Thyroid gland (tissue), 4 donors: ENCODE measurements around the gene DUS3L. TPM values are rescaled to one million over a fixed set of nuclear protein-coding genes. Genes with fewer than 3 reads are reported as not detected.

ENCODE experiments used
- DNase-seq, 2 donors: peaks; one replicate each; pipeline ENCODE4 v3.0.0-alpha.2; 2019
- H3K27ac ChIP-seq, 3 donors: fragments of 200-600 bp; sonication (generic); 1 replicate in 2 of 3; 2 replicates in 1 of 3; pipeline ENCODE4 v1.5.1; 2016 to 2019; ENCODE audit warnings: mild to moderate bottlenecking in 1 of 3, moderate library complexity in 1 of 3
- H3K27me3 ChIP-seq: fragments of 200-600 bp; sonication (generic); one replicate; pipeline ENCODE4 v1.5.1; 2019
- H3K36me3 ChIP-seq, 2 donors: fragments of 200-600 bp; sonication (generic); one replicate each; pipeline ENCODE4 v1.5.1; 2016 to 2019
- H3K4me1 ChIP-seq, 2 donors: fragments of 200-600 bp; sonication (generic); one replicate each; pipeline ENCODE4 v1.5.1; 2017 to 2019
- H3K4me3 ChIP-seq, 3 donors: fragments of 200-600 bp; sonication (generic); replicated peaks in 1 of 3; 1 replicate in 2 of 3; 2 replicates in 1 of 3; pipeline ENCODE4 v1.5.1; 2016; ENCODE audit warnings: mild to moderate bottlenecking in 1 of 3
- H3K9me3 ChIP-seq: fragments of 200-600 bp; sonication (generic); one replicate; pipeline ENCODE4 v1.5.1; 2017
- CTCF ChIP-seq, 6 experiments: fragments of 200-600 bp in 3 of 6; fragments of 450-650 bp in 3 of 6; sonication (generic) in 3 of 6; IDR thresholded peaks; one replicate each; pipeline ENCODE4 v1.5.1; 2016 to 2019; ENCODE audit warnings: antibody characterized with exemption in 6 of 6, mild to moderate bottlenecking in 2 of 6, inconsistent platforms in 1 of 6, moderate library complexity in 1 of 6
- POLR2A ChIP-seq, 2 donors: fragments of 450-650 bp; IDR thresholded peaks; one replicate each; pipeline ENCODE4 v1.6.1; 2017; ENCODE audit warnings: antibody characterized with exemption in 2 of 2, mild to moderate bottlenecking in 2 of 2, moderate library complexity in 1 of 2
- WGBS, 2 donors: methylation state at CpG; one replicate each; pipeline ENCODE4 v1.1.5; 2017; 5-methylcytosine and 5-hydroxymethylcytosine counted together
- intact Hi-C: fragments of 100-400 bp; cut with DNase I; formaldehyde crosslinking; loops from one replicate; pipeline ENCODE4 v1.15.1; 2023
- total RNA-seq, 4 donors: library from RNA; depleted of rRNA; stranded (reverse); fragments of >200 nt; gene quantifications; one replicate each; pipeline ENCODE4 v1.2.3, GENCODE V29; 2016

The DUS3L gene
- total RNA-seq, 4 donors from 2014 or later = 34.0 to 53.3 (median 44.9) TPM

- DNase-seq = no peak
- Histone ChIP-seq H3K27me3 (peaks cover 3% of the 10 kb centered on the region), H3K4me1 (peaks cover 9 to 25% of the 10 kb centered on the region in 2 donors), H3K9me3 (no peaks in the 10 kb centered on the region), H3K4me3 (no peak overlapping the region), H3K27ac (no peak overlapping the region), H3K36me3 (no peaks in the 10 kb centered on the region)
- TF ChIP-seq POLR2A (IDR thresholded peaks at IDR 0.05) = no peak
- no peak for TF ChIP-seq CTCF (IDR thresholded peaks at IDR 0.05)
- intact Hi-C loops = loop anchor here (5.0 to 10.0 kb wide), 2 partner anchors 158 to 215 kb away; no protein-coding TSS in a partner anchor
- 93 to 98% methylated on average over 5 of the region's 5 CpGs for WGBS, 2 donors
Observed at GRCh38 chr19:5806905-5807304, 15.9 kb upstream of the DUS3L start.

- WGBS, 2 donors = 31 to 41% methylated on average over 6 of the region's 6 CpGs
- TF ChIP-seq CTCF (IDR thresholded peaks at IDR 0.05) (peak in 2 of 6 experiments; percentile 5 to 8), POLR2A (IDR thresholded peaks at IDR 0.05) (no peak)
- no peak overlapping the region for H3K27ac ChIP-seq
Observed at GRCh38 chr19:5806133-5806489, 15.1 kb upstream of the DUS3L start.

GRCh38 chr19:5805462-5806132, 14.6 kb upstream of the DUS3L start:
- Histone ChIP-seq H3K36me3 (no peaks in the 10 kb centered on the region), H3K9me3 (no peaks in the 10 kb centered on the region), H3K4me1 (peaks cover 9 to 25% of the 10 kb centered on the region in 2 donors), H3K27ac (peak overlapping the region in 1 of 3 donors; percentile 58), H3K27me3 (peaks cover 3% of the 10 kb centered on the region), H3K4me3 (peak overlapping the region in 1 of 3 donors; percentile 35)
- DNase-seq = peak; percentile 79 to 82
- TF ChIP-seq CTCF (IDR thresholded peaks at IDR 0.05) (peak; percentile 25 to 77 (median 64)), POLR2A (IDR thresholded peaks at IDR 0.05) (no peak)
- WGBS, 2 donors = 1 to 7% methylated on average over 13 to 32 of the region's 46 CpGs
- intact Hi-C loops = loop anchor here (2.0 to 10.0 kb wide), 3 partner anchors 87 to 217 kb away; no protein-coding TSS in a partner anchor

More at GRCh38 chr19:5806133-5806489, 15.1 kb upstream of the DUS3L start:
- intact Hi-C loops = loop anchor here (5.0 to 10.0 kb wide), 2 partner anchors 159 to 216 kb away; no protein-coding TSS in a partner anchor
- Histone ChIP-seq H3K36me3 (no peaks in the 10 kb centered on the region), H3K4me1 (peaks cover 9 to 25% of the 10 kb centered on the region in 2 donors), H3K27me3 (peaks cover 3% of the 10 kb centered on the region), H3K9me3 (no peaks in the 10 kb centered on the region), H3K4me3 (no peak overlapping the region)
- DNase-seq = no peak

GRCh38 chr19:5804516-5805461, 13.8 kb upstream of the DUS3L start, which contains the start of gene NRTN:
TSS of gene NRTN (plus strand) at chr19:5805067. CDS start at chr19:5824166, 19,099 bp downstream.
- intact Hi-C loops = loop anchor here (2.0 to 10.0 kb wide), 3 partner anchors 88 to 218 kb away; no protein-coding TSS in a partner anchor
- H3K27ac ChIP-seq = peak within 1 kb of the TSS in 1 of 3 donors; percentile 58
- peaks cover 3% of the 10 kb centered on the region for H3K27me3 ChIP-seq
- H3K4me1 ChIP-seq = peaks cover 9 to 25% of the 10 kb centered on the region in 2 donors
- no peaks in the 10 kb centered on the region for H3K9me3 ChIP-seq
- DNase-seq = no peak
- WGBS, 2 donors = 5 to 12% methylated on average over 5 to 15 of the region's 107 CpGs
- no peaks in the 10 kb centered on the region for H3K36me3 ChIP-seq
- peak within 1 kb of the TSS in 1 of 3 donors; percentile 35 for H3K4me3 ChIP-seq
- no peak for TF ChIP-seq CTCF (IDR thresholded peaks at IDR 0.05)
- no peak for TF ChIP-seq POLR2A (IDR thresholded peaks at IDR 0.05)
